HG03575 (cell line): ENCODE data around the gene PUDP.
"Not testable (repeated sequence)": the region's sequence is repeated elsewhere in the genome, so short reads cannot be mapped to it uniquely, and the experiment has no call there.

ENCODE experiments used
- ATAC-seq: cut with Tn5 transposase; IDR thresholded peaks from one replicate; pipeline ENCODE4 v1.9.1; 2021; ENCODE audit not compliant: unreplicated experiment, insufficient number of reproducible peaks, low FRiP score; ENCODE audit errors: extremely low read depth

PUDP gene

DNA sequence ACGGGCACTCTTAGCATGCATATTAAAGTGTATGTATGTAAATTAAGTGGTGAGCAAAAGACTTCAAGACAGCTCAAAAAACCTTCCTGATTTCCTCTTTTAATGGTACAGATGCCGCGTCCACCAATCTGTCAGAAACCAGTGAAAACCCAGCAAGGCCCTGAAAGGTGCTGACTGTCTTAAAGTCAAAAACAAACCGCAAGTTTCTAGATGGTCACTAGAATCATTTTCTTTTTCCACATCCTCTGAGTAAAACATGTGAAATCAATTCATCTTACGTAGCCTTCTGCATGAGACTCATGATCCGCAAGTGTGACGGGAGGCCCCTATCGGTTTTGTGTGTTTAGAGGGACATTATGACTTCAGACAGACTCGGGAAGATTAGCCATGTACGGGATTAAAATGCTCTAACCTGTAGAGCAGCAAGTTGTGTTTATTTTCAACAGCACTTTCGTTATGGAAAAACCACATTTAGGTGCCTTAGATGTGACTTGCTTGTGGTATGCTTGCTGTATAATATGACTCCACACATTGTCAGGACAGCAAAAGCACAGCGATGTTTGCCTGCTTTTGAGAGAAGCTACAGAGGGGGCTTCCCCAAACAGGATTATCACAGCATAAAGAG is 88.6 kb downstream of the PUDP start:
- peak; percentile 90 for ATAC-seq

DNA sequence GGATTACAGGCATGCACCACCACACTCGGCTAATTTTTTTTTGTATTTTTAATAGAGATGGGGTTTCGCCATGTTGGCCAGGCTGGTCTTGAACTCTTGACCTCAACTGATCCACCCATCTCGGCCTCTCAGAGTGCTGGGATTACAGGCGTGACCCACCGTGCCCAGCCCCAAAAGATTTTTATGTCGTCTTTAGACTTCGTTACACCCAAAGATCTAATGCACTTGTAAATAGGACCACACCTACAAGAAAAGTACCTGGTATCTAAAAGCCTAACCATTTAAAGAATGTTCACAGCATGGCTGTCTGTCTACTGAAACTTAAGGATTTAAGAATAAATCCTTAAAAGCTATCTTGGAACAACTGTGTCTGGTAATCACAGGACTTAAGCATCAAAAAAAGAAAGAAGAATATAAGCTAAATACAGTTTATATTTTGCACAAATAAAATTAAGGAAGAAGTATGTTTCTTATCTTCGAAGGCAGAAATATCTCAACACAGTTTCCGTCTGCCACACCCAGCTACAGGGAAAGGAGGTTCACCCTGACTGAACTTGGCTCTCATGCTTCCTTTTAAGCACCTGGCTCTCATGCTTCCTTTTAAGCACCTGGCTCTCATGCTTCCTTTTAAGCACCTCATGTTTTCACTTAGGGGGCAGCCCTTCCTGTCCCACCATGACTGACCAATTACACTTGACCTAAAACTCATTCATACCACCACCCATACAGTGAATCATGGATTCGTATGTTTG is 92.4 kb downstream of the PUDP start:
- no peak for ATAC-seq

DNA sequence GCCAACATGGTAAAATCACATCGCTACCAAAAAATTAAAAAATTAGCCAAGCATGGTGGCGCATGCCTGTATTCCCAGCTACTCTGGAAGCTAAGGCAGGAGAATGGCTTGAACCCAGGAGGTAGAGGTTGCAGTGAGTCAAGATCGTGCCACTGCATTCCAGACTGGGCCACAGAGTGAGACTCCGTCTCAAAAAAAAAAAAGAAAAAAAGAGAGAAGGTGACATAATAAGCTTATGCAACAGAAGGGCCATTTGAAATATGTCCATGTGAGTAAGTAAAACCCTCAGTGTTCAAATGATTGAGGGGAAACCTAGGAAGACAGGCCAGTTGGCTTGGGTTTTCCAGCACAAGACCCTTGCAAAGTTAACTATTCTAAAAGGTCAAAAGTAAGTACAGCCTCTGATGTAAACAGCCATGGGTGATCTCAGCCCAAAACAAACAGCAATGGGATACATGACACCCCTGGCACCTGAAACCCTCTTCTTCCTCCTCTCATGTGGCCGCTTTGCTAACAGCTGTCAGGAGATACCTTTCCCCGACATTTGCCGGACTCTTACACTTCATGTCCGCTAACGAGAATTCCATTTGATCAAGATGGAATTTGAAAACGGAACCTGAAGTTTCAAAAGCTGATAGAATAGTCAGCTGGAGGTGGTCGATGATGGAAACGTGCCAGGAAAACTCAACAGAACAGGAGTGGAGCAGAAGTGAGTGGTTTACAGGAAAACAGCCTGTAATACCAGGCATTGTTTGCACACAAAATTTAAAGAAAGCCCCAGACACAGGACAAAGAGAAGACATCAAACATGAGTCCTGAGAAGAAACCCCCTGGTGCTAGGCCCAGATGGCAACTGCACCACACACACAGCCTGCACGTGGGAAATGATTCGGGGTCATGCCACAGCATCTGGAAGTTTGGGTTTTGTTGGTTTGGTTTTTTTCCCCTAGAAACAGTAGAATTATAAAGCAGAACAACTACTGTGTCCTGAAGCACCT is 93.4 kb downstream of the PUDP start:
- ATAC-seq = no peak

DNA sequence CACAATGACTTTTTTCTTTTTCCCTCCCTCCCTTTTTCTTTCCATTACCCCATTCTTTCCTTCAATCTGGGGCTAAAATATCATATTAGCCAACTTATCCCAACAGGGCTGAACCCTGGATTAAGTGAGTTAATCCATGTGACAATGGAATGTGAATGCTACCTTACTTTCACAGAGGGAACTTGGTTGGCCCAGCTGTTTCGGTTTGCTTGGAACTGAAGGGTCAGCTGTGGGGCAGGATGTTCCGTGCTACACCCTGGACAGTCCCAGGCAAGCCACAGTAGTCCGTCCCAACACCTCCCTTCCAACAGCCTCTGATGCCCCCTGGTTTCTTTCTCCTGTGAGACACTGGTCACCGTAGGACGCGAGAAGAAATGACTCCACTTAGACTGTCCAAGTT is 95.4 kb downstream of the PUDP start:
- no peak for ATAC-seq

DNA sequence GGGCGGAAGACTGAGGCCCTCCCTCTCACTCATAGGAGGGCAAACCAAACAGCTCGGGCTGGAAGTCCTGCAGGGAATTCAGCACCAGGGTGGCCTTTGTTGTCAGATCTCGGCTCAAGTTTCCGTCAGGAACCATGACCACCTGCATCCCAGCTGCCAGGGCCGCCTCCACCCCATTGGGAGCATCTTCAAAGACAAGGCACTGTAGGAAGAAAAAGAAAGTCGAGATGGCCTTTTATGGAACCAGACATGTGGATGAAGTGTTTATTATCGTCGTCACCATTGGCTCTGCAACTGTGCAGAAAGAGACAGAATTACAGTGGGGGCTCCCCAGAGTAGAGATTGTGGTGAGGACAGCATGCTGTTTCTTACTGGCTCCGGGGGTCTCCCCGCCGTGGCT is 97.7 kb downstream of the PUDP start:
- no peak for ATAC-seq

DNA sequence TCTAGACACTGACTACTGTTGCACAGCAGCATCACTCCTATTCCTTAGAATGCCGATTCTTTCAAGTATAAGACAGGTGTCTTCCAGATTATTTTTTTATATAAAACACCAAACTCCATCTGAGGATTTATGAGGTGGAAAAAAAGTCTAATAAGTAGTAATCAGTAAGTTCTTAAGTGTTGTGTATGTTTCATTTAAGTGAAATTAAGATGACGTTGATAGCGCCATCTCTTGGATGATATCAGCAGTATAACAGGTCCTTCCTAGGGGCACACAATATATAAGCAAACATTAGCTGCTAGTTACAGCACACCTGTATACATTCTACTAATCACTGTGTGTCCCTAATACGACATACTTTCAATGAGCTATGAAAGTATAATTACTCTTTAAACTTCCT is 100.0 kb downstream of the PUDP start:
- ATAC-seq = no peak

DNA sequence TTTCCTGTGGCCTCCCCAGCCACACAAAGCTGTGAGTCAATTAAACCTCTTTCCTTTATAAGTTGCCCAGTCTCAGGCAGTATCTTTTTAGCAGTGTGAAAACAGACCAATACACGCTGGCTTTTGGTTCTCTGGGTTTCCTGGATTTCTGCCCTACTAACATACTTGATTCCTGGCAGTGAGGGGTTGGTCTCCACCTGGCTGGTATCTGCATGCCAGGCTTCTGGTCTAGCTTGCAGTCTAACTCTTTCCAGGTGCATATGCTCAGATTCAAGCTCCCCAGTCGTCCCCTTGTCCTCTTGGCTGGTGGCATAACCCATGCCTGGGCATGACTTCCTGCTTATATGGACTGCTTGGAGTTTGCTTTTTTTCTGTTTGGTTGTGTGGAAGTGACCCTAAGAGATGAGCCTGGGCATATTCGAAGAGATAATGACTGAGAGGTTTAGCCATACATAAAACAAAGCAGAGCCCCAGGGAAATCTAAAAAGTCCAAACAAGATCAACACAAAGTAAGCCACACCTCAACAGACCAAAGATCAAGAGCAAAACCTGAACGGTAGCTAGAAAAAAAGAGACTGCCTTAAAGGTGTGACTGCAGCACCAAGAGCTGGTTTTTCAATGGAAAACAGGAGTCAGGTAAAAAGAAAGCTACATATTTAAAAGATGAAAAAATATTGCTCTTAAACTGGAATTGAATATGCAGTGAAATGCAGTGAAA is 102.6 kb downstream of the PUDP start:
- no peak for ATAC-seq

DNA sequence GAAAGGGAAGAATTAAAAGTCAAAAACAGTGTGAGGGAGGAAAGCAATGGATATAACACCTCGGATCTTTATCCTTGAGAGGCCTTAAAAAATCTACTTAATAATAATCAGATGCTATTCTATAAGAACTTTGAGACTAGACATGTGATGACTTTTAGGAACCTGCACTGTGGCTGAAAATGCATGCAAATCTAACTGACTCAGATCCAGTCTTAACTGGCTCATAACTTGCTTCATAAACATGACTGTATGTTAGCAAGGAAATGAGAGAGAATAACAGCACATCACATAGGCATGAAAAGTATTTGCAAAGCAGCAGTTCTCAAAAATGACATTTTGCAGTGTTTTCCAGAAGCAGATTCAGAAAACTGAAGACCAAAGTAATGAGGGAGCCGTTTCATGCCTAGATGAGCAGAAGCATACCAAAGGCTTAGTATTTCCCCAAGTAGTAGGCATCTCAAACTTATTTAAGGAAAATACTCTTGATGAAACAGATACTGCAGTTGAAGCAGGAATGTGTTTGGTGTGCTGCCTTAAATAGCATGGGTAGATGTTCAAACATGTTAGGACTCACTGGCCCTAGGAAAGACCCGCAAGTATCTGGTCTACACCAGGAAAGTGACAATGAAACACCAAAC is 104.0 kb downstream of the PUDP start:
- not testable (repeated sequence) for ATAC-seq

DNA sequence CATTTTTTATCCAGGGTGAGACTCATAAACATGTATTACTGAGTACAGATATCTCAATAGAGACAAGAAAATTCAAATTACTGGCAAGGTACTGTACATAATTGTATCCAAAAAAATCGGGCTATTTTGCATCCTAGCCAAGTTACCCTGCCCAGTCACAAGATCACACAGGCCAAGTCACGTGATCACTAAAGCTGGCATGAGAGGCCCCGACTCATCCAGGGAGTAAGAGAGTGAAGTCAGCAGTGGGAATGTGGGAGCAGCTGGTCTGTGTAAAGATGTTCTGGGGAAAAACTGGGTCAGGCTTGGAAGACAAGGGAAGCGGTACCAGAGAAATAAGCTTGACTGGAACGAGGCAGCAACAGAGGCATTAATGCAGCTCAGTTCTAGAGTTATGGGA is 119.7 kb downstream of the PUDP start:
- no peak for ATAC-seq

DNA sequence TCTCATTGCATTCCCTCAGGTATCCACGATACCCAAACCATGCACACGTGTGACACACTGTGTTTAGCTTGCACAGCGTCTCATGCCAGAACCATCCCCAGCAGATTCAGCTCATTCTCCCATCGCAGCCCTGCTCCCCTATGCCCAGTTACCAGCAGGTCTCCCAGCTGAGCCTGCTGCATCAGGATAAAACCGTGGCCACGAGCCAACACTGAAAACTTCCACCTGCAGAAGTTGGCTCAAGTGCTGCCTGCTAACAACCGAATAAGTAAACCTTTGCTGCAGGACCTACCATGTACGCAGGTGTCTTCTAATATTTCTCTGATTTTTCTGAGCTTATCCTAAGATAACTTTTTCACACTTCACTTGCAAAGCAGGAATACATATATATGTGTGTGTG is 120.9 kb downstream of the PUDP start:
- ATAC-seq = no peak

DNA sequence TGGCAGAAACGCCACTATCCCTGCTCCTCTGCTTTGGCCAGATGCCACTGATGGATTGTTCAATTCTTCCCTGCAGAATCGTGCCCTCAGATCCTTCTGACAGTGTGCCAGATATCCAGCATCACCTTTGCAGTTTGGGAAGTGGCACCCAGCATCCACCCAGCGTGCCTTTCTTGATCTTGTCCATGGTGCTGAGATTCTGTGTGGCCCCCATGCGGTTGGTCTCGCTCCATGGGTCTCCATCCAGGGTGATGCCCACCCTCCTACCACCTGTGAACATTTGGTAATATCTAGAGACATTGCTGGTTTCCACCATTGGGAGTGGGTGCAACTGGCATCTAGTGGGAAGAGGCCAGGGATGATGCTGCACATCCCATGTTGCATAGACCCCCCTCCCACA is 121.6 kb downstream of the PUDP start:
- not testable (repeated sequence) for ATAC-seq

DNA sequence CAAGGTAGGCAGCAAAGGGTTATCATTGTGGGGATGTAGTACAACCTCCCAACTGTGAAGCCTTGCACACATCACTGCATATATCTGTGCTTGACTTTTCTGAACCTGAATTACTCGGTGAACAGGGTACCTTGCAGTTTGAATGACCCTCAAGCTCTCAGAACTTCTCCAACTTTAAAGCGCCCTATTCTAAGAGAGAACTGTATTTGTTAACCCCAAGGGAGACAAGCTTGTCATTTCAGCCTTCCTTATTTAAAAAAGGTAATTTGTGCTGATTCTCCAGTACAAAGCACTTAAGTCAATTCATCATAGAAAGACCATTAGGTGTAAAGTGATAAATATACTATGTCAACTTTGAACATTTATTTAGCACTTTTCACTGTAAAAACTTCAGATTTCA is 122.5 kb downstream of the PUDP start:
- no peak for ATAC-seq

DNA sequence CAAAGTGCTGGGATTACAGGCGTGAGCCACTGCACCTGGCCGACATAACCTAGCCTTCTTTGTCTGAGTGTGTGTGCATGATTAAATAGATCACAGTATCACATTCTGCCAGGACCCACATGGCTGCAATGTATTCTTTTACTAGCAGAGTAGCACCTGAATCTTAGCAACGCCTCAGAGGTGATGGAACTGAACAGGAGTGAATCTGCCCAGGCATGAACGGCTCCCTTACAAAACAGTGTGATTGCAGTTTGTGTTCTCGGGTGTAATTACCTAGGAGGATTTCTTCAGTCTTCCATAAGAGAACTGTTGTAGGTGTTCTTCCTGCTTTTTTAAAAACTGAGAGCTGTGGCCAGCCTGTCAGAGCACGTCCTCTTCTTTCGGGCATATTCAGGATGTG is 123.1 kb downstream of the PUDP start:
- no peak for ATAC-seq

DNA sequence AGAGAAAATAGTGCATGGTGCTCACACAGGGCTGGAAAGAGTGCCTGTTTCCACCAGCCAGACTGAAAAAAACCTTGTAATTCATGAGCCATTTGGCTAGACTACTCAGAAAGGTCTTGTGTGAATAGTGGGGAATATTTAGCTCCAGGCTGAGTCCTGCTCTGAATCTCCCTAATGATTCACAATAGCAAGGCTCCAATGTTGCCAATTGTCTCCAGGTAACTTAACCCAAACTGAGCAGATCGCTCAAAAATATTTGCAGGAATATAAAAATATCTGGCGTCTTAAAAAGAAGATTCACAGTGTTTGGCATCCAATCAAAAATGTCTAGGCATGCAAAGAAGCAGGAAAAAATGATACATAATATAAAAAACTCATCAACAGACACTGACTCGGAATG is 125.0 kb downstream of the PUDP start:
- not testable (repeated sequence) for ATAC-seq

DNA sequence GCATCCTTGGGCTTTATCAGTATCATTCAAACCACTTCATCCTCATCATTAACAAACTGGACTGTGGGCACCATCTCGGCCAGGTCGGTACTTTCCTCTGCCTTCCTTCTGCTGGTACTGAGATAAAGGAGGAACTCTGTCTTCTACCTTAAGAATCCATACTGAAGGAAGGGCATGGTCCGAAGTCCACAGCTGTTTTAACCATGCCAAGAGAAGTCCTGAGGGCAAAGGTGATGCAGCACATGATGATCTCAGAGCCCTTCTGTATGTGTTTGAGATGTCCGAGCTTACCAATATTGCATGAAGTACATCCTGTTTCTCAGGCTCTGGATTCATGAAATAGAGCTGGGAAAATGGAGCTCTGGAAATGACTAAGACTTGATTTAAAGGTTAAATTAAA is 126.0 kb downstream of the PUDP start:
- no peak for ATAC-seq

DNA sequence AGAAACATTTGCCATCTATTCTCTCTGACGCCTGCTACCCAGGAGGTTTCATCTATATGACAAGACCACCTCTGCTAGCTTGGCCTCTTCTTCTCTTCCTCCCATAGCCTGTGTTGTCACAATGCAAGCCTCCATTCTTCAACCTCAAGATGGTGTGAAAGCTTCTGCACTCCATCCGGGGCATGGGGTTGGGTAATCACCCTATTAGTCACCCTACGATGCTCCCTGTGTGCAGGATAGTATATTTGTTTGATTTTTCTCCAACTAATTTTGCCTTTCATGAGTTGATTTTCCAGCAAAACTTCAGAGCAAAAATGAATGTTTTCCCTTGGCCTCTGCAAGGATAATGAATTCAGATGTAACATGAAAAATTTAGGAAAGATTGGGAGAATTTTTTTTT is 128.4 kb downstream of the PUDP start:
- no peak for ATAC-seq

DNA sequence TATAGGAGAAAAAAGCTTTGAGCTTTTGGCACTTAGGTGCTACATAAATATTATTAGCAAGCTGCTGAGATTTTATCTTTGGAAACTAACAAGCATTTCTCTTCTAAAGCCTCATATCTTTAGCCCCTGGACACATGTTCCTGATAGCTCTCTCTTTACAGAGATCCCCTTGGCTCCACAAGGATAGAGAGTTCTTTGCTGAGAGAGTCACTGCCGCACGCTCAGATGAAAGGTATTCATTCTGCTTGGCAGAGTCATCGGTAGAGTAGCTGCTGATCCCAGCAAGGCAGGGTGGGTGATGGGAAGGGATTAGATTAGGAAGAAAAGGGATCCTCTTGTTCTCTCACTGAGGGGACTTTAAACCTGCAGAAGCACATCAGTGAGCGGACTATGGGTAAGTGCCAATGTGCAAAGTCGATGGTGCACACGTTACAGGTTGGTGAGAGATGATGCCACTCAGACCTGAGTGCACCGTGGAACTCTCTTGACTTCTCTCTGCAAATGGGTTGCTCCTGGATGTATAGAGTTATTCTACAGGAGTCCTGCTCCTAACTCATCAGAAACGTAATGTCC is 135.6 kb downstream of the PUDP start:
- not testable (repeated sequence) for ATAC-seq

DNA sequence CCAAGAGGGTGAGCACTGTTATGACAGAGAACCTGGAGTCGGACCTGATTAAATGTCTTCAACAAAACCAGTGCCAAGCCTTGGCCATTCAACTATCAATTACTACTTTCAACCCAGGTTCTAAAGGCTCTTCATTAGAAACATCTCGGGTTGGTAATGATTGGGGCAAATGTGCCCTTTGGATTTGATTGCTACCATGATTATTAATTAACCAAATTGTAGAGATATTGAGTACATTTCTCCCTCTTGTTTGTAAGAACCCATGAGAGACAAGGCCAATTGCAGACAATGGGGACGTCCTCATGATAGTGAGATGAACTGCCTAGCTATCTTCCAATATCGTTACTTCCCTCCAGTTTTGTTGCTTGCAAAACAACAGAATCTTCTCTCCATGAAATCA is 137.1 kb downstream of the PUDP start:
- ATAC-seq = not testable (repeated sequence)
